DND-41 (cell line): ENCODE measurements around the gene PRKCSH.

Experiments used
- CTCF ChIP-seq: IDR thresholded peaks from 2 replicates; pipeline ENCODE4 v1.5.1; 2012; ENCODE audit warnings: borderline replicate concordance, low read length, moderate library complexity, mild to moderate bottlenecking; ENCODE audit not compliant: poor library complexity, severe bottlenecking; ENCODE audit errors: extremely low read depth
- EZH2 ChIP-seq: IDR thresholded peaks from 3 replicates; pipeline ENCODE4 v1.6.1; 2012; ENCODE audit warnings: borderline replicate concordance, low read depth, mild to moderate bottlenecking, moderate library complexity, low read length, inconsistent platforms; ENCODE audit not compliant: severe bottlenecking

GRCh38 chr19:11435057-11435832 is at the start of gene PRKCSH, which contains the start of gene ODAD3:
- TF ChIP-seq CTCF (peak; percentile 94), EZH2 (no peak)
